NCI-H2196 treated with DMSO at 0.1 percent for 48 hours (cell line): Measurements from ENCODE around the gene HMMR.
"Not testable (repeated sequence)": the region's sequence is repeated elsewhere in the genome, so short reads cannot be mapped to it uniquely, and the experiment has no call there.

Source experiments
- DNase-seq: peaks from one replicate; lab custom pipeline; 2025; ENCODE audit not compliant: unreplicated experiment; lab: John Stamatoyannopoulos, UW

The HMMR gene, protein sequence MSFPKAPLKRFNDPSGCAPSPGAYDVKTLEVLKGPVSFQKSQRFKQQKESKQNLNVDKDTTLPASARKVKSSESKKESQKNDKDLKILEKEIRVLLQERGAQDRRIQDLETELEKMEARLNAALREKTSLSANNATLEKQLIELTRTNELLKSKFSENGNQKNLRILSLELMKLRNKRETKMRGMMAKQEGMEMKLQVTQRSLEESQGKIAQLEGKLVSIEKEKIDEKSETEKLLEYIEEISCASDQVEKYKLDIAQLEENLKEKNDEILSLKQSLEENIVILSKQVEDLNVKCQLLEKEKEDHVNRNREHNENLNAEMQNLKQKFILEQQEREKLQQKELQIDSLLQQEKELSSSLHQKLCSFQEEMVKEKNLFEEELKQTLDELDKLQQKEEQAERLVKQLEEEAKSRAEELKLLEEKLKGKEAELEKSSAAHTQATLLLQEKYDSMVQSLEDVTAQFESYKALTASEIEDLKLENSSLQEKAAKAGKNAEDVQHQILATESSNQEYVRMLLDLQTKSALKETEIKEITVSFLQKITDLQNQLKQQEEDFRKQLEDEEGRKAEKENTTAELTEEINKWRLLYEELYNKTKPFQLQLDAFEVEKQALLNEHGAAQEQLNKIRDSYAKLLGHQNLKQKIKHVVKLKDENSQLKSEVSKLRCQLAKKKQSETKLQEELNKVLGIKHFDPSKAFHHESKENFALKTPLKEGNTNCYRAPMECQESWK

DNA sequence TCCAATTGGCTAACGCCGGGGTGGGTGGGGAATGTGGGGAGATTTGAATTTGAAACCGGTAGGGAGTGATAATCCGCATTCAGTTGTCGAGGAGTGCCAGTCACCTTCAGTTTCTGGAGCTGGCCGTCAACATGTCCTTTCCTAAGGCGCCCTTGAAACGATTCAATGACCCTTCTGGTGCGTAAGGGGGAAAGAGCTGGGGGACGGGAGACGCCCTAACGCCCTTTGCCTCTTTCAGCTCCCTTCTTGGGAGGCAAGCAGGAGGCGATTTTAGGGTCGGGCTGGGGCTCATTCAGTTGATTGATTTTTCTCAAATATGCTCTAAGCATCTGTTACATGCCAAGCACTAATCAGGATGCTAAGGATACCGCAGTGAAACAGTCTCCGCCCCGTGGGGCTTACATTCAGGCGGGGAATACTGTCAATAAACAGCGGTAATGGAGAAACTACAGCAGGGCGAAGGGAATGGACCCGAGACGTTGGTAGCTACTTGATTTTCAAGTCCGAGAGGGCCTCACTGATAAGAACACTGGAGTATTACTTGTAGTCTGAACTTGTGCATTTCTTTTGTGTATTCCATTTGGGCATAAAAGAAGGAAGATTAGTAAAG is at the start of gene HMMR:
Gene HMMR (plus strand): TSS at position 71 of the 610 bp plus-strand sequence. CDS start 61 bp downstream, at position 132.
- DNase-seq = no peak

DNA sequence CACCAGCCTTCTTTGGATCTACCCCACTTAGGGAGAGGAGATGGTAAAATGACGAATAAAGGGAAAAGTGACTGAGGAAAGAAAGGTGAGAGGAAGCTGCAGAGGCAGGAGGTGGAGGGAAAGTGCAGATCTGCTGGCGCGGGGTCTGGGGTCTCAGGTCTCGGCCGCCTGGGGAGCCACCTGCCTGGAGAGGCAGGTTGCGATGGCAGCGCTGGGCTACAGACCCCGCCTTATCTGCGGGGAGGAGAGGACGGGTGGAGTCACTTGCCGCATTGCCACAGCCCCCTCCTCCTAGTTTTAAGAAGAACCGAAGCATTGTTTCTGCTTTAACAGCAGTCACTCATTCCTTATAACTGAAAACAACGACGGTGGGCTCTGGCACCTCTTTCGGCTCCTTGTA is 44.8 kb upstream of the HMMR start:
- not testable (repeated sequence) for DNase-seq

DNA sequence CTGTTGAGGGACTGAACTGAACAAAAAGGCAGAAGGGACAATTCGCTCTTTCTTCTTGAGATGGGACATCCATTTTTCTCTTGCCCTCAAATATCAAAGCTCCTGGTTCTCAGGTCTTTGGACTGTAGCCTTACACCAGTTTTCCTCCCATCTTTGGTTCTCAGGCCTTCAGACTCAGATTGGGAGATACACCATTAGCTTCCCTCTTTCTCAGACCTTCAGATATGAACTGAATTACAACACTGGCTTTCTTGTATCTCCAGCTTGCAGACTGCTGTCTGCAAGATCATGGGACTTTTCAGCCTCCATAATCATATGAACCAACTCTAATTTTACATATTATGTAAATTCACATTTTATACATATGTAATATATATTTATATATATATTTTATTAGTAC is 35.6 kb upstream of the HMMR start:
- DNase-seq = no peak

DNA sequence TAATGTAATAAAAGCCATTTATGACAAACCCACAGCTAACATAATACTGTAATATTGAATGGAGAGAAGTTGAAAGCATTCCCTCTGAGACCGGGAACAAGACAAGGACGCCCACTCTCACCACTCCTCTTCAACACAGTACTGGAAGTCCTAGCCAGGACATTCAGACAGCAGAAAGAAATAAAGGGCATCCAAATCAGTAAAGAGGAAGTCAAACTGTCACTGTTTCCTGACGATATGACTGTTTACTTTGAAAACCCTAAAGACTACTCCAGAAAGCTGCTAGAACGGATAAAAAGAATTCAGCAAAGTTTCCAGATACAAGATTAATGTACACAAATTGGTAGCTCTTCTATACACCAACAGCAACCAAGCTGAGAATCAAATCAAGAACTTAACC is 34.3 kb upstream of the HMMR start:
- DNase-seq = not testable (repeated sequence)

DNA sequence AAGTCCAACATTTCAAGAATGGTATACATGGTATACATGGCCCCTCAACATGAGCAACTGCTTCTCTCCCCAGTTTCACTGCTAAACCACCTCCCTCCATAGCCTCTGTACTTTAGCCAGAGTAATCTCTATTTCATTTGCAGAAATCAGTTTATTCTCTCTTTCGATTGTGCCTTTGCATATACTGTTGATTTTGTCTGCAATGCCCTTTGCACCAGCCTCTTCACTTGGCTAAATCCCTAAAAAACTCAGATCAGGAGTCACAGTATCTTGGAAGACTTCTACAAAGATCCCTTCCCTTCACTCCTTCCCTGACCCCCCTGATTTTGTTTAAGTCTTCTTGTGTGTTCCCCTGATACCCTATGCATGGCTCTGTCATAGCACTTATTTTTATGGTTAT is 27.9 kb upstream of the HMMR start:
- no peak for DNase-seq

DNA sequence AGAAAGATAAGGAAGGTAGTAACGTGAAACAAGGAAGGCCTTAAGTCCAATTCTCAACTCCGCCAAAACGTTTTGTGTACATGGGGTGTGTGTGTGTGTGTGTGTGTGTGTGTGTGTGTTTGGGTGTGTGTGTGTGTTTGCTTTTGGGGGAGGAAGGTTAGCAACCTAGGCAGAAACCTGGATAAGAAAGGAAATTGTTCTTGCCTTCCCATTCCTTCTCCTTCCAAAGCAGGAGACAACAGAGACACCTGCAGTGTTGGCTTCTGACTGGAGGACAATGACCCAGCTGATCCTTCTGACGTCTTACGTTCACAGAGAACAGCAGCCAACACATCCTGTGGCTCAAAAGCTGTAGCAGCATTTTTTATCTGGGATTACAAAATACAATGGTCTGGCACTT is 27.2 kb upstream of the HMMR start:
- no peak for DNase-seq

DNA sequence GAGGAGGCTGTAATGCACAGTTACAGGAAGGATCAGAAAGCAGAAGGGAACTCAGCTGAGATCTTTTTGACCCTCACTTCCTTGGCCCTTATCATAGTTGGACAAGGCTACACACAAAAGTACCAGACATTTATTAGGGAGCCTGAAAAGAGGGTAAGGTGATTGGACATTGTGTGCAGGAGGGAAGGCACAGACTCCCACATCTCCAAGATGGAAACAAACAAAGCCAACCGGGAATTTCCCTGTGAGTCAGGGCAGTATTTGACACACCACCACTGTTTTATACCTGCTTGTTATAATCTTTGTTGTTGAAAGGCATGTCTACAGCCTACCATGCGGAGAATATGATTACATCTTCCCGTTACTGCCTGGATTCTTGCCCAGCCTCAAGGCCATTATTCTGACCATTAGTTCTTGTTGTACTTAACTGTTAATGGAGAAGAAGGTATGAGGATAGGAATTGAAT is 26.0 kb upstream of the HMMR start:
- no peak for DNase-seq

DNA sequence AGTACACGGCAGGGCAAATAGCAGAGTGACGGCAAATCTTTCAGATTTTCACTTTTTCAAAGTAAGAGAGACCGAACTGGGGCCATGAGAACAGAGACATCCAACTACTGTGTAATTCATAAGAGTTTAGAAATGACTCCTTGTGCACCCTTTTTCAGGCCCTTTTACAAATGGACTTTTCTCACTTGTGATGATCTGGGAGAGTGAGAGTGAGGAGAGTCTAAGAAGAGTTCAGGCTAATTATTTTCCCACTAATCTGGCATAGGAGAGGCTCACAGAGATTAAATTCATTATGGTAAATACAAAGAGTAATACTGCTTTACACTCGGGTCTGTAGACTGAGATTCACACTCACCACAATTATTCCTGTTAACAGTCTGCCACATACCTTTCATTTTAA is 23.9 kb upstream of the HMMR start:
- no peak for DNase-seq

DNA sequence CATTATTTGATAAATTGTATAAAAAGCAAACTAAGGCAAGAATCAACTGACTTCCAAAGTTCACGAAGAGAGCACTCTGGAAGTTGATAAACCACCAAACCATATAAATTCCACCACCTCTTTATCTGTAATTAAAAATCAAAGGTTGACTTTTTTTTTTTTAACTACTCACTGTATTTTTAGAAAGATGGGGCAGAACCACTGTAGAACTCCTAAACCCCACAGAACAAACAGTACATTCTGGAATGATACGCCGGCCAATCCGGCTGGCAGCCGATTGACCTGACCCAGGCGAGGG is 23.5 kb upstream of the HMMR start:
- DNase-seq = no peak

DNA sequence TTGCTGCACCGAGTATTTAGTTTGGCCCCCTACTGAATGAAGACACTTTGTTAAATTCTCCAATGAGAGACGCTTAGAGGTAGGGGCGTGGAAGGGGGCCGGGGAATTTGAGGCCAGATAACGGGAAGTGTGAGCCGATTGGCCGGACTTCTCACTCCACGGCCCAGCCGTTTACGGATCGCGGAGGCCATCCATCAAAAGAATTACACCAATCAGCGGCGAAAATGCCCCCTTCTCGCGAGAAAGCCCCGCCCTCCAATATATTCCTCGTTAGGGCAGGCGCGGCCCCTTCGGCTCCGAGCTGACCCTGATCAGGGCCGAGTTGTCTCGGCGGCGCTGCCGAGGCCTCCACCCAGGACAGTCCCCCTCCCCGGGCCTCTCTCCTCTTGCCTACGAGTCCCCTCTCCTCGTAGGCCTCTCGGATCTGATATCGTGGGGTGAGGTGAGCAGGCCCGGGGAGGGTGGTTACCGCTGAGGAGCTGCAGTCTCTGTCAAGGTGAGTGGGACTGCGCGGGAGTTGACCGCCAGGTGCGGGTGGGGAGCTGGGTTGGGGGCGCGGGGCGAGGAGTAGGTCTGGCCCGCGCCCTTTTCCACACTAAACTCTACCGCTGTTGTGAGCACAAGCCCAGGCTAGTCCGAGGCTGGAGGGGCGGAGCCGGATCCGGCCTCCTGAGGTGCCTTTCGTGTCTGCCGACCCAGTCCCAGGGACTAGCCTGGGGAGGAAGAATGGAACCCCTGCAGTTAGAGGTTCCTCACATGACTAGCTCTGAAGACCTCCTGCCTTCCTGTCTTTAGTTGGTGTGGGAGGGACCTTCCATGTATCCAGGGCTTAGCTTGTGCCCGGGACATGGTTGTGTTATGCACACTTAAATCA is 22.9 kb upstream of the HMMR start, which contains the start of gene CCNG1:
Gene CCNG1 (plus strand): TSS at position 287 of the 874 bp plus-strand sequence. CDS start 1,662 bp downstream, outside the sequence.
- peak; percentile 92 for DNase-seq

DNA sequence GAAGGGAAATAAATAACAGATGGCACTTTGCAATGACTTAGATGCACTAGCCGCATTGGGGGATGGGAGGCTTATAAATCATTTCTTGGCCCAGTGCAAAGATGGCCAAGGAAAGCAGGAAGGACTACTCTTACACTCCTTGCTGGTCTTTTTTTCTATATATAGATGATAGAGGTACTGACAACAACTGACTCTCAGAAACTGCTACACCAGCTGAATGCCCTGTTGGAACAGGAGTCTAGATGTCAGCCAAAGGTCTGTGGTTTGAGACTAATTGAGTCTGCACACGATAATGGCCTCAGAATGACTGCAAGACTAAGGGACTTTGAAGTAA is 21.4 kb upstream of the HMMR start:
- DNase-seq = no peak

DNA sequence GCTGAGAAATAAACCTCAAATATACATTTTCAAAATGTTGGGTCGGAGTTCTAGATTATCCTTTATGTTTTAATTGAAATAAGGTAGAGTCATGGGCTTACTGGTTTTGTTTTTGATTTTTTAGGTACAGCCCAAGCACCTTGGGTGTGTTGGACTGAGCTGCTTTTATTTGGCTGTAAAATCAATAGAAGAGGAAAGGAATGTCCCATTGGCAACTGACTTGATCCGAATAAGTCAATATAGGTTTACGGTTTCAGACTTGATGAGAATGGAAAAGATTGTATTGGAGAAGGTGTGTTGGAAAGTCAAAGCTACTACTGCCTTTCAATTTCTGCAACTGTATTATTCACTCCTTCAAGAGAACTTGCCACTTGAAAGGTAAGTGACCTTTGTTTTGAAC is 19.5 kb upstream of the HMMR start:
- no peak for DNase-seq

DNA sequence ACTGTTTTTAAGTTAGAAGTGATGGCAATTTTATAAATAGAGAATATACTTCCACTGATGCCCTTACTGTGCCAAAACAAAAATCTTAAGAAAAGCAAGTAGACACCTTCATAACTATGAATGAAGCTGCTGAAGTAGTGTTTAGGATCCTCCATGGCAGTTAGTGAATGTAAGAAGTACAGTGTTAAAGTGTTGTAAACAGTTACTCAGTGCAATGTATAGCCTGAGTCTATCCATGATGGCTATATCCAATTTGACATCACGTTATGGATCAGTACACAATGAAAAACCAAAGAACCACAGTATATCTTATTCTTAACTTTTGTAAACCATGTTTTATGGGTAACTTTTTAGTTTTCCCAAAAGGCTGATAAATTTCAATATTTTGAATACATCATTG is 15.9 kb upstream of the HMMR start:
- DNase-seq = no peak

DNA sequence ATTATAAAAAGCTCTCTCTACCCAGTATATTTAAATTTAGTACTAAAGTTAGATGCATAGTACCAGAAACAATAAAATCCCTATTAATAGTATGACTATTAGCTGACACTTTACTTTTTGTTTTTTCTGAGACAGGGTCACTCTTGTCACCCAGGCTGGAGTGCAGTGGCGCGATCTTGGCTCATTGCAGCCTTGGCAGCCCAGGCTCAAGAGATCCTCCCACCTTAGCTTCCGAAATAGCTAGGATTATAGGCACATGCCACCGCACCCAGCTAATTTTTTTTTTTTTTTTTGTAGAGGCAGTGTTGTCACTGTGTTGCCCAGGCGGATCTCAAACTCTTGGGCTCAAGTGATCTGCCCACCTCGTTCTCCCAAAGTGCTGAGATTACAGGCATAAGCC is 15.1 kb upstream of the HMMR start:
- DNase-seq = no peak

DNA sequence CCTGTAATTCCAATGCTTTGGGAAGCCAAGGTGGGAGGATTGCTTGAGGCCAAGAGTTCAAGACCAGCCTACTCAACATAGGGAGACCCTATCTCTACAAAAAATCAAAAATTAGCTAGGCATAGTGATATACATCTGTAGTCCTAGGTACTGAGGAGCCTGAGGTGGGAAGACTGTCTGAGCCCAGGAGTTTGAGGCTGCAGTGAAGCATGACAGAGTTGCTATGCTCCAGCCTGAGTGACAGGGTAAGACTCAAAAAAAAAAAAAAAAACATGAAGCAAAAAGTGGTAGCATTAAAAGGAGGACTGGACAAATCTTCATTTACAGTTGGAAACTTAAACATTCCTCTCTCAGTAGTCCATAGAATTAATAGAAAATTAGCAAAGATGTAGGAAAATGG is 13.2 kb upstream of the HMMR start:
- no peak for DNase-seq

DNA sequence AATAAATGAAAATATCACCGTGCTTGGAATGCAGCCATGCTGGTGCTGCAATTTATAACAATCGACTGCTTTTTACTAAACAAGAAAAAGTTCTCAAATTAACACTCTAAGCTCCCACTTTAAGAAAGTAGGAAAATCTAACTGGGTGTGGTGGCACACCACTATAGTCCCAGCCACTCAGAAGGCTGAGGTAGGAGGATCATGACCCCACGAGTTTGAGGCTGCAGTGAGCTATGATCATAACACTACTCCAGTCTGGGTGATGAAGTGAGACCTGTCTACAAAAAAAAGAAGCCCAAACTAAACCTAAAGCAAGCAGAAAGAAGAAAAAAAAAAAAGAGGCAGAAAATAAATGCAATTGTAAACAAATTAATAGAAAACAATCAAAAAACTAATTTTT is 12.6 kb upstream of the HMMR start:
- no peak for DNase-seq

DNA sequence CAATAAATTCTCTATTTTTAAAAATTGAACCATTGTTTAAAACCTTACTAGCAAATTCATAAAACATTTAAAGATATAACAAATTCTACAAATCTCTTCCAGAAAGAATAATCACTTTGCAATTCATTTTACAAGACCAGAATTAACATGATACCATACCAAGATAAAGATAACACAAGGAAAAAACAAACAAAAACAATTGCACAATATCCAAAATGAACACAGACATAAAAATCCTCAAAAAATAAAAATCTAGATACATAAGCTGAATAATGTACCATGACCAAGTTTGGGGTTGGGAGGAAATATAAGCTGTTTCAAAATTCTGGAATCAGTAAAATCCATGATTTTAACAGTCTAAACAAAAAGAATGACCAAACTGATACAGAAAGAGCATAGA is 11.9 kb upstream of the HMMR start:
- DNase-seq = no peak

DNA sequence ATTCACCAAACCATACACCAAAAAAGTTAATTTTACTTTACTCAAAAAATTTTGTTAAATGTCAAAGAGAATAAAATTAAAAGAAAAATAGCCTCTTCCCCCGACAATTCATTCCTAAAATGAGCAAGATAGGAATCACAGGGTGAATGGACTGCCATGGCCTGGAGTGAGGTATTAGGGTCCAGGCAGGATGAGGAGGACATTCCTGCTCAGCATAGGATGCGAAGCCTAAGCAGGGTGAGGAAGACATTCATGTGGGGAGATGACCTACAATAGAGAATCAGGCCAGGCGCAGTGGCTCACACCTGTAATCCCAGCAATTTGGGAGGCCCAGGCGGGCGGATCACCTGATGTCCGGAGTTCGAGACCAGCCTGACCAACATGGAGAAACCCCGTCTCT is 8.9 kb upstream of the HMMR start:
- no peak for DNase-seq

DNA sequence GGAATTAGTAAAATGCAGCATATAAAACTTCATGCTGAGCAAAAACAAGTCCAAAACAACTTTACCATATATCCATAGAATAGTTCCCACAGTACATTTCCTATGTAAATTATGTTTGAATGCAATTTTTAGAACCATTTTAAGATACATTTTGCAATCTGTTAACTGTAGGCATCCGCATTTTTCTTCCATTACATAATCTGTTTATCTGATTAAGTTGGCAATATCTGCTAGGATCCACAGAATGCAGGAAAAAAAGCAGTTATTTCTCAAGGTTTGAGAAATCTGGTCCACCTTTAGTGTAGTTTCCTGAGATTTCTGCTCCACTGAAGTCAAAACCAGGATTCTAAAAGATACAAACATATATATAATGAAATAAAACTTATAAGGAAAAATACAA is 6.7 kb upstream of the HMMR start:
- DNase-seq = no peak

DNA sequence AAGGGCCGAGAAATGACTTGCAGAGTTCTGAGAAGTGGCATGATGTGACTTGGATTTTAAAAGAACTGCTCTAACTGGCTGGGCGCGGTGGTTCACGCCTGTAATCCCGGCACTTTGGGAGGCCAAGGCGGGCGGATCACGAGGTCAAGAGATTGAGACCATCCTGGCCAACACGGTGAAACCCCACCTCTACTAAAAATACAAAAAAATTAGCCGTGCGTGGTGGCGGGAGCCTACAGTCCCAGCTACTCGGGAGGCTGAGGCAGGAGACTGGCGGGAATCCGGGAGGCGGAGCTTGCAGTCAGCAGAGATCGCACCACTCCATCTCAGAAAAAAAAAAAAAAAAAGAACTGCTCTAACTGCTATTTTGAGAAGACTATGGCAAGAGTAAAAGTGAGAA is 5.0 kb upstream of the HMMR start:
- not testable (repeated sequence) for DNase-seq

DNA sequence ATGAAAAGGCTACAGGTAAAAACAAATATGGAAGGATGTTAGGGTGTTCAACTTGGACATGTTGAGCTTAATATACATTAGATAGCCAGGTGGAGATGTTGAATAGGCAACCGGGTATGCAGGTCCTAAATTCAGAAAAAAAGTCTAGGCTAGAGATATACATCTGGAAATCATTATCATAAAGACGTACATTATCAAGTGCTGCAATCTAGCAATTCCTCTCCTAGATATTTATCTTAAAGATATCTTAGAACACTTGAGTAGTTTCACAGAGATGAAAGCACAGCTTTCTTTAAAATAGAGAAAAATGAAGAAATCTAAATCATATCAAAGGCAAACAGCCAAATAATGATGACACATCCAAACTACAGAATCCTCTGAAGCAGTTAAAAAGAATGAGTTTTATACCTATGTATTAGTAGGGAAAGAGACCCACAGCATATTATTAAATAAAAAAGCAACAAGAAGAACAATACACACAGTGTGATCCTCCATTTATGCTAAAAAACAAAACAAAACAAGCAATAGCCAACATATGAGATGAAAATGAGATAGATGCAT is 4.3 kb upstream of the HMMR start:
- DNase-seq = no peak
